NK-92 (cell line): ENCODE data around the gene ACBD6.

Source experiments
- DNase-seq: peaks from one replicate; lab custom pipeline; 2025; ENCODE audit not compliant: unreplicated experiment; lab: John Stamatoyannopoulos, UW

ACBD6 gene

DNA sequence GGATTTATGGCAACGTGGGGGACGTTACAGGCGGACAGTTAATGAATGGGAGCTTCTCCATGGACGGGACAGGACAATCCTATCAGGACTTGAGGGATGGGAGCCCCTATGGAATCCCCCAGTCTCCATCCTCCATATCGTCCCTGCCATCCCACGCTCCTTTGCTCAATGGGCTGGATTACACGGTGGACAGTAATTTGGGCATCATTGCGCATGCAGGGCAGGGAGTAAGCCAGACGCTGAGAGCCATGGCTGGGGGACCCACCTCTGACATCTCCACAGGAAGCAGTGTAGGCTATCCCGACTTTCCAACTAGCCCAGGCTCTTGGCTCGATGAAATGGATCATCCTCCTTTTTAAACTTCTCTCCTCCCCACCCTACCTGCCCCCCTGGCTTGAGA, 228.2 kb downstream of the ACBD6 start:
- no peak for DNase-seq

DNA sequence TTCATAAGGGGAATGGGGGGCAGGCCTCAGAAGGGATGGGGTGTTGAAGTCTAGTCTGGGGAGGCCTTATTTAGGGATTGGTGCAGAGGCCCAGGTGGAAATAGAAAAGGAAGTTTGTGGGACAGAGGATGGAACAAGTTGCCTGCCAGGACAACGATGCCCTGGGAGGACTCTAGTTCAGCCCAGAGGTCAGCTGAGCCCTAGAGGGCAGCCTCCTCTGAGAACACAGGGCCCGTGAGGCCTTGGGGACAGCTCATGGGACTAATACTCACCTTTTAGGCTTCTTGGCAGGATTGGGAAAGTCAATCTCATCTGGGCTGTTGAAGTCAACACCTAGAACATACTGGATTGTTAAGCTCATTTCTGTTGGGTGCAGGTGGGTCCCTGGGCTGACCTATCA, 229.3 kb downstream of the ACBD6 start:
- DNase-seq: no peak

DNA sequence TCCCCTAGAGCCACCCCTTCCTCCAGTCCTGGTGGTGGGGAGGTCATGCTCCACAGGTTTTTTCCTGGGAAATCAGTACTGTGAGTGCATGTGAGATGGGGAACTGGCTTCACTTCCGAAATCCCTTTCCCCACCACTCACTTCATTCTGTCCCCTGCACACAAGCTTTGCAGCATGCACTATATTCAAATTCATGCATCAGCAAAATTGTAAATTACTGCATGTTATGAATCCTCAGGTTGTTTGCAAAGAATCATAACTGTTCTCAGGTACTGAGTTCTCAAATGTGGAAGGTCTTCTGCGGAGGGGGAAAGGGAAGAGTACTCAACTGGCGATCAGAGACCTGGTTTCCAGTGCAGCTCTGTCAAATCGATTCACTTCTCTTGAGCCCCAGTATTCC, 230.0 kb downstream of the ACBD6 start:
- DNase-seq: no peak

DNA sequence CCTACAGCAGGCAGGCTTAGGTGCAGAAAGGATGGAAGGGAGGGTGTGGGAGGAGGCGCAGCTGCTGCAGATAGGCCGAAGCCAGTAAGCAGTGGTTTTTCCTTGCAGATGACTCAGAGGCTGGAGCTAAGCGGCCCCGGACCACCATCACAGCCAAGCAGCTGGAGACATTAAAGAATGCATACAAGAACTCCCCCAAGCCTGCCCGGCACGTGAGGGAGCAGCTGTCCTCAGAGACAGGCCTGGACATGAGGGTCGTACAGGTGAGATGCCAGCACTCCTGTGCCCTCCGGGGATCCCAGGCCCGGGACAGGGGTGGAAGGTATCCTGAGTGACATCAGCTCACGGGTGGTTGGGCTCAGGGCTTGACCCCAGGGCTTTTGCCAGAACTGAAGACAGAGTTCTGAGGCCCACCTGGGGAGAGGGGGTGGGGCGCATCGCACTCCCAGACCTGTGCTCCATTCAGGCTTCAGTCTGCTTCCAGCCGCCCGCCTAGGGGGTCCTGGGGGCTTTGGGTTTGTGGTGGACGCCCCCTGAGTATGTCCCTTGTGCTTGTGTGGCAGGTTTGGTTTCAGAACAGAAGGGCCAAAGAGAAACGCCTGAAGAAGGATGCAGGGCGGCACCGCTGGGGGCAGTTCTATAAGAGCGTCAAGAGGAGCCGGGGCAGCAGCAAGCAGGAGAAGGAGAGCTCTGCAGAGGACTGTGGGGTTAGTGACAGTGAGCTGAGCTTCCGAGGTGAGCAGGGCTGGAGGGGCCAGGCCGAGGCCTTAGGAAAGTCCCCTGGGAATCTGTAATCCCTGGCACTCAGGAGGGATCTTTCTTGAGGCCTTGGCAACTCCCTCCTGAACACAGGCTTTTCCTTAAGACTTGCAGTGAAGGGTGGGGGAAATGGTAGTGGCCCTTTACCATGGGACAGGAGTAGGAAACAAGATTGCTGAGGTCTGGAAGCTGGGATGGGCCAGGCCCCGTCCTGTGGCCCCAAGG, 230.8 kb downstream of the ACBD6 start:
- DNase-seq: no peak

DNA sequence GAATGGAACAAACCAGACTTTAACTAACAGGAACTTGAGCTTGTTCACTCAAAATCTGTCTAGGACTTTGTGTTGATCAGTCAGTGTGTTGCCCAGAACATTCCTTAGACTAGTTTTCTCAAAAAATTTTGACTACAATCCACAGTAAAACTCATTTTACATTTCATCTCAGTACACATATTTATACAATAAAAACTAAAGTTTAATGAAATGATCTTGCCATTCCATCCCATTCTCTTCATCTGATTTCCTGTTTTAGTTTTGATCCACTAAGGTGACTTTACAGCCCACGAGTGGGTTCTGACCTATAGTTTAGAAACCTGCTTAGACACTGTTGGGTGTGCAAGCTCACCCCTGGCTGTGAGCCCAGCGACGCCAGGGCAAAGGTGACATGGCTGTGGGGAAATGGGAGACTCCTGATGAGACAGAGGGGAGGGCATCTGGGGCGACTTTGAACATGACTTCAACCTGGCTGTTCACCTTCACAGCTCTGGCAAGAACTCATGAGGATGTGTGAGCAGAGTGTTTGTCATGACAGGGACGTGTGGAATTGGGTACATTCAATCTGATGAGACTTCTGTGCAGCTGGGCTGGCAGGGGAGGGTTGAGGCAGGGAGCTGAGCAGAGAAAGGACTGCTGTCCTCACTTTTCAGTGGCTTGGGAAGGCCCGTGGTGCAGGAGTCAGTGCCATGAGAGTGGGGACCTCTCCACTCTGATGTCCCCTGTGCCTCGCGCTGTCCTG, 231.7 kb downstream of the ACBD6 start:
- DNase-seq: no peak

DNA sequence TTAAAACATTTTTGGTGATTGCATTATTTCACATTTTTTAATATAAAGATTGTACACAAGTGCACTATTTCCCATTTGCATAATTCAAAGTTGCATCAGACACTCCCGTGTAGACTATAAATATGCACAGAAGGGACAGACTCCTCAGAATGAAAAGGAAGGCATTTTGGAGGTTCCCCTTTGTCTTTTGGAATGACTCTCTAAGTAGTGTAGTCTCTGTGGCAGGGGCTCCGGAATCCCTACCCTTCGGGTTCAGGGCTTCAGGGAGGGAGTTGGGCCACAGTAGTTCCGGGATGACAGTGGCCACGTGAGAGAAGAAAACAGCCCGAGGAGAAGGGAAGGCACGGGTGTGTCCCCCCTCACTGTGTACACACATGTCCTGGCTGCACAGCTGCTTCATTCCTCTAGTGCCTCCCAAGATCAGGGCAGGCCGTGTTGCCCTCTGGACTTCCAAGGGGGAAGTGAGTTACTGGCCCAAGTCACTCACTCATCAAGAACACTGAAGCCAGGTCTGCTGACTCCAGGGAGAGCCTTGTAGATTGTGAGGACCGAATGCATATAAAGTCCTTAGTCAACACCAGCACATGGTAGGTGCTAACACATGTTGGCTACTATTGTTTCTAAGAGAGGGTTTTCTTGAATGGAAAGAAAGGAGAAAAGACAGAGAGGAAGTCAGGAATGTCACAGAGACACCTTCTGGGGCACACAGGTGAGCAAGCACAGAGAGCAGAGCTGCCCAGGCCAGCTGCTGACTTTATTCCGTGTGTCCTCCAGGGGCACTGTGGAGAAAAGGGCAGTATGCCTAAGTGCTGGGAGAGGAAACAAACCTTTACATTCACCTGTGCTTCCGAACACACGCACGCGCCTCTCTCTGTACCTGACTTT, 232.5 kb downstream of the ACBD6 start:
- DNase-seq: no peak

DNA sequence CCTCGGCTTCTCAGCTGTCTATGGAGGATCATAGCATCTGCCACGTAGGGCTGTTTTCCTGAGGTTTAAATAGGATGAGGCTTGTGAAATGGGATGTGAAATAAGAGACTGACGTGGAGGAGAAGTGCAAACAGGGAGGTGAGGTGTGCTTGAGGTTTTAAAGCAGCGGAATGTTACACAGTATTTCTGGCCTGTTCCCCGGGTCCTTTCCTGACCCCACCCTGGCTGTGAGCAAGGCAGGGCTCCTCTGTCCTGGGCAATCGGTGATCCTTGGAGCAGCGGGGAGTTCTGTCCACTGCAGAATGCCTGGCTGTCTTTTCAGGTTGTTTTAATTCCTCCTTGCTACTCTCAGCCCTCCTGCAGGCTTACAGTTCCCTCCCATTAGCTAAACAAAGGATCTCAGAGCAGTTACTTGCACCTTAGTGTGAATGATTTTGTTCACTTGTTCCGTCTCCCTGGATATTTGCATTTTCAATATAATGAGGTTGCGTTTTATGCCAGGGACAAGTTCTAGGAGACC, 233.8 kb downstream of the ACBD6 start:
- DNase-seq: no peak

DNA sequence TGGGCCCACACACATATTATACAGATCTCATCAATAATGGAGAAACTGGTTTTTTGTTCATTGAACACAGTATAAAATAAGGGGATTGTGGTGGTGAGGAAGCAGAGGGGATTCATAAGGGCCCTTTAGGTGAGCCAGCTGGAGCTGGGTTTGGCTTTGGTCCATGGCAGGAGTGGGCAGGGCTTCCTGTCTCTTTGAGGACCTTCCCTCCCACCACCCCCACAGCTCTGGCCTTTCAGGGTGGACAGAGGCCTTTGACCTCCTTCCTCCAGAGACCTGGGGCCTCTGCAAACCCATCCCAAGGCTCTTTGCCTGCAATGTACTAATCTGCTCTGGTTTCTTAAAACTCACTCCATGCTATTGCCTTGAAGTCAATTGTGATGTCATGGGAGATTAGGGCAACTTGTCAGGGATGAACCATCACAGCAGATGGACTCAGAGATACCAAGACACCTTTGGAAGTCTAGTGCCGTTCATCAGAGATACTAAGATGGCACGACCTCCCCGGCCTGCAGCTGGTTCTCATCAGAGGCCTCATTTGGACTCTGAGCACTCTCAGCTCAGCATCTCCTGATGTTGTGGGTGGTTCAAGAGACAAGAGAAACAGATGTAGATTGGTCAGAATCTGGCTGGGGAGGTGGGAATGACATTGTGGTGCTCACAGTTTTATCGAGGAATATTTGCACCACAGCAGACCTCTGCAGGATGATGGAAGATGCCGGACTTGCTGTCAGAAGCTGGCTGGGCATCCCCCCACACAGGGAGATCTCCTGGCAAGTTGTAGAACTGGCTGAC, 234.4 kb downstream of the ACBD6 start:
- no peak for DNase-seq

DNA sequence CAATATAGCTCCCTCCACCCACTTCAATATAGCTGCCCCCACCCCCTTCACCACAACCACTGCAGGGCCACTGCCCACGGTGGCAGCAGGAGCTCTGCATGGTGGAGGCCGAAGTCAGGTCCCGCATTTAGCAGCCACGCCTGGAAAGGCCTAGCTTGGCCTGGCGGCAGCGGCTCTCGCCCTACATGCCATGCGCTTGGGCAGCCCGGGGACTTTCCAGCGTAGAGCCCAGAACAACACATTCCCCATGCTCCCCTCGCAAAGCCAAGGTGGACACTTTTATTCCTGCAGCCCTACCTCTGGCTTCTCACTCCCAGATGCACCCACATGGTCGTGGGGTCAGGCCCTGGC, 235.2 kb downstream of the ACBD6 start:
- no peak for DNase-seq

DNA sequence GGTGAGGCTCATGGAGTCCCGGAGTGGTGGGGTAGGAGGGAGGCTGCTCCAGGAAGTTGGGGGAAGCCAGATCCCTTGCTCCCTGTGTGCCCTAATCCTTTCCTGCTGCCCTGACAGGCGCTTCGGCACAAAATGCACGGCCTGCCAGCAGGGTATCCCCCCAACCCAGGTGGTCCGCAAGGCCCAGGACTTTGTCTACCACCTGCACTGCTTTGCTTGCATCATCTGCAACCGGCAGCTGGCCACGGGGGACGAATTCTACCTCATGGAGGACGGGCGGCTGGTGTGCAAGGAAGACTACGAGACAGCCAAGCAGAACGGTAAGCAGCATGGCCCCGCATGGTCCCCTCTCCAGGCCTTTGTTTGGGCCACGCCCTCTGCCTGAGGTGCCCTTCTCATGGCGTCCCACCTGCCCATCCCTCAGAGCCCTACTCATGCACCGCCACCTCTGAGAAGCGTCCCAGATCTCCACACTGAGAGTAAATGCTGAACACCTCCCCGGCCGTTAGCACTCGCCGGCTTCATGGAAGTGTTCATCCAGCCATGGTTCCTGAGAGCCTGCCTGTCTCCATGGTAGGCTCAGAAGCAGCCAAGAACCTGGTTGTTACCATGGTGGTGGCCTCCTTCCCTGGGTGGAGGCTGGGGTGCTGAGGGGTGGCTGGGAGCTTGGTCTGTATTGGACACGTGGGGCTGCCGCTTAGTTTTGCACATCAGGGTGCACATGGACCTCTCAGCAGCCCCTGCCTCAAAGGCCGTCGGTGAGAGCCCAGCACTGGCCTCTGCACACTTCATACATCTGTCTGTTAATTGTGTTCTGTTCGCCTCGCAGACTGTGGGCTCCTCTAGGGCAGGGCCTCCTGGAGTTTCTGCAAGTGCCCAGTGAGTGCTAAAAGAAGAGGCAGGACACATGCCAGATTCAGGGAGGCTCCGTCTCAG, 235.8 kb downstream of the ACBD6 start:
- no peak for DNase-seq

DNA sequence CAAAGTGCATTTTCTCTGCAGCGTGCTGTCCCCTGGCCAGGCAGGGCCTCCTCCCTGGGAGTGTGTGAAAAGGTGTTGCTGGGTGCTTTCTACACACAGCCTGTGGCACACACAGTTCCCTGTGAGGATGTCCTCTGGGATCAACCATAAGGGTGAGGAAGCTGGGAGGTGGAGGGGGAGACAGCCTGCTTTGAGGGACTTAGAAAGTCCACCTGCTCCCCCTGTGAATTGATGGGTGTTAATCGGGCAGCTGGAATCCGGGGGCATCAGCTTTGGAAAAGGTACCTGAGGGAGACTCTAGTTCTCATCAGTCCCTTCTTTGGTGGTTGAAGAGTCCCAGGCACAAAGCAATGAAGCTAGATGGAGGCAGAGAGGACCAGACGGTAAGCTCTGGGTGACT, 236.5 kb downstream of the ACBD6 start:
- DNase-seq: no peak

DNA sequence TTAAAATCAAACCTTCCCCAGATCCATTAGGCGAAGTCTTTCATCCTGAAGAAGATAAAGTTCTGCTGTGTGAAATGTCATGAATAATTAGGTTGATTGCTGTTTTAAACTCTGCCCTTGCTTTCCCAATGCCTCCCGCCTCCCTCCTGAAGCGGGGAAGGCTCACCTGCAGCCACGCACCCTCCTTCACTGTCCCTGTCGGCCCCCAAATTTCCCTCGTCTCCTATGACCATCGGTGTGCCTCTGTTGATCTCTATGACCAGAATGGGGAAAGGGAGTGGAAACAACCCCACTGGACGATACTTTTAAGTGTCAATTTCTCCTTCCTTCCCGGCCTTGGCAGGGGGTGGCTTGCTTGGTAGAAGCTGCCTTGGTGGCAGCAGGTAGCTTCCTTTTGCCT, 237.2 kb downstream of the ACBD6 start:
- DNase-seq: no peak

DNA sequence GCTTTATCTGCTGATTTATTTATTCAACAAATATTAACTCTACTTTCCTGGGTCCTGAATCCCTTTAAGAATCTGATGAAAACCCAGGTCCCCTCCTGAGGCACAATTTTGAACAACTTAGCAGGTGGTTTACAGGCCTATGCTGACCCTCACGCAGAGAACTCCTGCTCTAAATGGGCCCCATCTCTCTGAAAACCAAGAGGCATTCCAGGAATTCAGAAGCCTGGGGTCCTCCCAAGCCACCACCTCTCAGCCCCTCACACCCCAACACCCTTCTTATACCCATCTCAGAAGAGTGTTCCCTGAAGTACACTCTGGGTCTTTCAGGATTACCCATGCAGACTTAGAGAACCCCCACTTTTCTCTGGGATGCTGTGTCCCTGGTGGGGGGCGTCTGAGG, 237.8 kb downstream of the ACBD6 start:
- no peak for DNase-seq

DNA sequence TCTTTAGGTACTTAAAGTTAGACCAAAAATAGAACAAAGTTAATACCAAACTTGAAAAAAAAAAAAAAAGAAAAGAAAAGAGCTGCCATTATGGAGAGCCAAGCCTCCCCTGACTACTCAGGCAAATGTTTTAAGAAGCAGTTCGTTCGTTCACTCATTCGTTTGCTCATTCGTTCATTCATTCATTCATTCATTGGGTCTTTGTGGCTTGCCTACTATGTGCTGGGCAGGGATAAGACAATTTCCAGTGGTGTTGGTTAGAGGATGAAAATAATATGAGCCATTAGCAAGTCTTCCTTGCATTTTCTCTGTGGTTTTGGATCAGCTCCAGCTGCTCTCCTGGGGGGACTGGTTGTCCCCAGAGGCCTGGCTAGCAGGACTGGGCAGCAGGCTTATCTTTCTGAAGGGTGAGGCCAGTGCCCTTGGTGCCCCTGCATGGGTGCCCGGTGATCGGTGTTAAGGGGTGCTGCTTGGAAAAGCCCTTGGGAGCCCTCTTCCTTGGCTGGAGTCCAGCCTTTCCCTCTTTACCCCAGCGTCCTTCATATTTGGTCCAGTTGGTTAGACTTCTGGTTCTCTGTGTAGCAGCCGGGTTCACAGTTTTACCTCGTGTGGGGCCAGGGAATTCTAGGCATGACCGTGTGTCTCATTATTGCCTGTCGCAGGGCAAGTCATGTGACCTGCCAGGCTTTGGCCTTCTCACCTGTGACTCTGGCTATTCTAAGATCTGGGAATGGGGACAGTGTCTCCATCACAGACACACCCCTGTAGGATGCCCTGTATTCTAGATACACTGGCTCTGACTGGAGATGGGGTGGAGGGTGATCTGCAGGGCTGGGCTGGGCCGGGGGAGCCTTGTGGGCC, 239.5 kb downstream of the ACBD6 start:
- DNase-seq: no peak

DNA sequence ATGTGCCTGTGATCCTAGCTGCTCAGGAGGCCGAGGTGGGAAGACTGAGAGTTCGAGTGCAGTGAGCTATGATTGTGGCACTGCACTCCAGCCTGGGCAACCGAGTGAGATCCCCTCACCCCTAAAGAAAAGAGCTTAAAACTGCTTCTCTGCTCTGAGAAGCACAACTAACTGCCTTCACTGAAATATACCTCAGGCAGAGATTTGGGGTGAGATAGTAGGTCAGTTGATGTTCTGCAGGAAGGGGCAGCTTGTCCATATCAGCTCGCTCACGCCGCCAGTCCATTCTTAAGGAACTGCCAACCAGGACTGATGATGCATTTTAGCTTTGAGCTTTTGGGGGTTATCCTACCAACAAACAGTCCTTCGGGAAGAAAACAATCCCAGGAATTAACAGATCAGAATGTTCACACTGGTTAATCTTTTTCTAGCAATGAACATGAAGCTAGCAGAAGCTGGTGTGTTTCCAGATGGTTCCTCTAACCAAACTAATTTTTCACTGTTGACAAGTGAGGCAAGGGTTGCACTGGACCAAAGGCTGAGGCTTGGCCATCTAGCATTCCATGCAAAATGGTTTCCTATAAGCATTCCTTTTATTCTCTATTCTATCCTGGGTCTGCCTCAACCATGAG, 240.7 kb downstream of the ACBD6 start:
- no peak for DNase-seq

DNA sequence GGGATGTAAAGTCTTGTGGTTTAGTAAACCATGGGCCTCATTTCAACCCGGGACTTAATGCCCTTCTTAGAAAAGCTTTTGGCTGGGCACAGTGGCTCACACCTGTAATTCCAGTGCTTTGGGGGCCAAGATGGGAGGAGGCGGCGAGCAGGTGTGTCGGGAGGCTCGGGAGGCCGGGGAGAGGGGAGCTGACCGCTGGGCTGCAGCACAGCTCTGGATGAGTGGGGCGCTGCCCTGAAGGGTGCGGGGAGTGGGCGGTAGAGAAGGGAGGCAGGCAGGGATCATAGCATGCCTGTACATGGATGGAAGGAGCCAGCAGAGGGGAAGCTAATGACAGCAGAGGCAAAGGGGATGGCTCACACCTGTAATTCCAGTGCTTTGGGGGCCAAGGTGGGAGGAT, 241.3 kb downstream of the ACBD6 start:
- DNase-seq: no peak

DNA sequence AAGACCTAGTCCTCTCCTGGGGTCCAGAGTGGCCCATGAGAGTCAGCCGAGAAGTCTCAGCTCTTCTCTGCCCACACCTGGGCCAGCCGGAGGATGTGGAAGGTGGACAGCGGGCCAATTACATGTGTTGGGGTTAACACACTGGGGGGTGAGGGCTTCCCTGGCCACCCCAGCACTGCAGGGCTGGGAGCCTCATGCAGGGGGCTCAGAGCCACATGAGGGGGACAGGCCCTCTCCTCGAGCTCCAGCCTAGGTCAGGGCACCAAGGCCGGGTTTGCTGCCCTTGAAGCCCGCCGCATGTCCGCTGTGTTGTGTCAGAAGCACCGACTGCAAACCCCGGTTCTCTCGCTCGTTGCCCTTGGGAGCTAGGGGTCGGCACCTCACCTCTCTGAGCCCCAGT, 241.8 kb downstream of the ACBD6 start:
- no peak for DNase-seq
